MM.1S (cell line): ENCODE results near the gene EPX.

Experiments
- DNase-seq: peaks from one replicate; pipeline ENCODE4 v3.0.0-alpha.2; 2015
- H2AFZ ChIP-seq: fragments of 300-600 bp; sonication (generic); 2 replicates; pipeline ENCODE4 v1.6.0; 2016; ENCODE audit warnings: antibody characterized with exemption, low read length
- H3F3A ChIP-seq: fragments of 300-600 bp; sonication (generic); 2 replicates; pipeline ENCODE4 v1.6.1; 2016; ENCODE audit warnings: mild to moderate bottlenecking, antibody characterized with exemption, low read length, moderate library complexity, mixed read lengths; ENCODE audit not compliant: insufficient read depth
- H3K27ac ChIP-seq: fragments of 300-600 bp; sonication (generic); 2 replicates; pipeline ENCODE4 v1.5.1; 2016; ENCODE audit warnings: mild to moderate bottlenecking, low read length
- H3K27me3 ChIP-seq: fragments of 300-600 bp; sonication (generic); replicated peaks from 2 replicates; pipeline ENCODE4 v1.6.0; 2016; ENCODE audit warnings: low read length; ENCODE audit not compliant: insufficient read depth
- H3K36me3 ChIP-seq: fragments of 300-600 bp; sonication (generic); replicated peaks from 2 replicates; pipeline ENCODE4 v1.6.1; 2016; ENCODE audit warnings: mild to moderate bottlenecking, low read length, mixed read lengths; ENCODE audit not compliant: insufficient read depth
- H3K4me1 ChIP-seq: fragments of 300-600 bp; sonication (generic); 2 replicates; pipeline ENCODE4 v1.6.1; 2016; ENCODE audit warnings: low read length, mixed read lengths
- H3K4me2 ChIP-seq: fragments of 300-600 bp; sonication (generic); 2 replicates; pipeline ENCODE4 v1.6.0; 2016; ENCODE audit warnings: low read depth, low read length
- H3K4me3 ChIP-seq: fragments of 300-600 bp; sonication (generic); 2 replicates; pipeline ENCODE4 v1.5.1; 2016; ENCODE audit warnings: low read length, mixed read lengths
- H3K79me2 ChIP-seq: fragments of 300-600 bp; sonication (generic); 2 replicates; pipeline ENCODE4 v1.6.1; 2016; ENCODE audit warnings: mixed run types, low read length, mixed read lengths
- H3K9ac ChIP-seq: fragments of 300-600 bp; sonication (generic); 2 replicates; pipeline ENCODE4 v1.6.1; 2016; ENCODE audit warnings: low read length, mixed read lengths
- H3K9me2 ChIP-seq: fragments of 300-600 bp; sonication (generic); replicated peaks from 2 replicates; pipeline ENCODE4 v1.6.1; 2016; ENCODE audit warnings: mild to moderate bottlenecking, low read length, mixed read lengths; ENCODE audit not compliant: insufficient read depth
- H3K9me3 ChIP-seq: fragments of 300-600 bp; sonication (generic); replicated peaks from 2 replicates; pipeline ENCODE4 v1.6.1; 2016; ENCODE audit warnings: mild to moderate bottlenecking, low read length, mixed read lengths; ENCODE audit not compliant: insufficient read depth
- H4K20me1 ChIP-seq: fragments of 300-600 bp; sonication (generic); 2 replicates; pipeline ENCODE4 v1.6.1; 2016; ENCODE audit warnings: mild to moderate bottlenecking, low read length, moderate library complexity, mixed read lengths; ENCODE audit not compliant: insufficient read depth
- CTCF ChIP-seq: fragments of 300-600 bp; sonication (generic); IDR thresholded peaks from 2 replicates; pipeline ENCODE4 v1.5.1; 2016; ENCODE audit warnings: antibody characterized with exemption, low read length, mixed read lengths
- EZH2 ChIP-seq: fragments of 300-600 bp; sonication (generic); optimal IDR thresholded peaks from 2 replicates; pipeline ENCODE3; 2017; ENCODE audit warnings: low read depth, mild to moderate bottlenecking, antibody characterized with exemption, low read length, mixed read lengths
- EZH2phosphoT487 ChIP-seq: fragments of 300-600 bp; sonication (generic); IDR thresholded peaks from 2 replicates; pipeline ENCODE4 v1.6.1; 2018; ENCODE audit warnings: antibody characterized with exemption, low read length

Gene EPX

GRCh38 chr17:58238147-58238634, 45.7 kb downstream of the EPX start, which contains the start of gene LPO:
TSS of gene LPO (plus strand) at chr17:58238584. CDS start at chr17:58242980, 4,396 bp downstream.
- TF ChIP-seq CTCF (no peak), EZH2 (no peak), EZH2phosphoT487 (no peak)
- H3K79me2 ChIP-seq = no peaks in the 10 kb centered on the region
- H3K4me1 ChIP-seq = peaks cover under 1% of the 10 kb centered on the region; the same call in 1 of the 2 replicates
- no peak within 1 kb of the TSS for H3K9ac ChIP-seq
- no peaks in the 10 kb centered on the region for H4K20me1 ChIP-seq
- H3K27ac ChIP-seq = no peak within 1 kb of the TSS
- H3K4me3 ChIP-seq = no peak within 1 kb of the TSS
- H2AFZ ChIP-seq = no peak within 1 kb of the TSS
- no peak within 1 kb of the TSS for H3K4me2 ChIP-seq
- H3K9me2 ChIP-seq = no peaks in the 10 kb centered on the region
- no peaks in the 10 kb centered on the region for H3K36me3 ChIP-seq
- H3K9me3 ChIP-seq = no peaks in the 10 kb centered on the region
- H3F3A ChIP-seq = 0 out of 2 replicates have a peak, but pooled peaks cover under 1% of the 10 kb centered on the region
- peaks cover 98% of the 10 kb centered on the region for H3K27me3 ChIP-seq
- no peak for DNase-seq

GRCh38 chr17:58239987-58240386, 47.5 kb downstream of the EPX start:
- Histone ChIP-seq H3K9me2 (no peaks in the 10 kb centered on the region), H3K36me3 (no peaks in the 10 kb centered on the region), H3K27me3 (peaks cover 100% of the 10 kb centered on the region), H4K20me1 (no peaks in the 10 kb centered on the region), H3K79me2 (no peaks in the 10 kb centered on the region), H3K4me1 (no peaks in the 10 kb centered on the region), H3K9ac (no peak overlapping the region), H3K9me3 (no peaks in the 10 kb centered on the region), H3K4me2 (no peak overlapping the region), H3K4me3 (no peak overlapping the region), H2AFZ (no peak overlapping the region), H3F3A (no peaks in the 10 kb centered on the region), H3K27ac (no peak overlapping the region)
- DNase-seq = no peak
- TF ChIP-seq EZH2phosphoT487 (no peak), CTCF (no peak), EZH2 (no peak)

GRCh38 chr17:58242171-58242784, 49.8 kb downstream of the EPX start:
- Histone ChIP-seq H3K4me3 (no peak overlapping the region), H4K20me1 (no peaks in the 10 kb centered on the region), H3K79me2 (no peaks in the 10 kb centered on the region), H3K27me3 (peaks cover 98% of the 10 kb centered on the region), H3K9me3 (no peaks in the 10 kb centered on the region), H3K4me1 (no peaks in the 10 kb centered on the region), H3K4me2 (no peak overlapping the region), H3K36me3 (no peaks in the 10 kb centered on the region), H3F3A (no peaks in the 10 kb centered on the region), H3K9ac (no peak overlapping the region), H2AFZ (no peak overlapping the region), H3K9me2 (no peaks in the 10 kb centered on the region), H3K27ac (no peak overlapping the region)
- TF ChIP-seq CTCF (no peak), EZH2 (peak; percentile 27)
- no peak for DNase-seq
